BLaER1 (cell line): Measurements from ENCODE around the gene NEMP1.

Experiments
- H3K27ac ChIP-seq: shearing (Covaris generic); formaldehyde crosslinking; 2 replicates; pipeline ENCODE4 v1.8.1; 2022
- H3K27me3 ChIP-seq: shearing (Covaris generic); formaldehyde crosslinking; 2 replicates; pipeline ENCODE4 v1.8.1; 2022
- H3K36me3 ChIP-seq: shearing (Covaris generic); formaldehyde crosslinking; 2 replicates; pipeline ENCODE4 v1.8.1; 2022
- H3K4me1 ChIP-seq: shearing (Covaris generic); formaldehyde crosslinking; 2 replicates; pipeline ENCODE4 v1.8.1; 2022
- H3K4me2 ChIP-seq: shearing (Covaris generic); formaldehyde crosslinking; 2 replicates; pipeline ENCODE4 v1.8.1; 2022
- H3K4me3 ChIP-seq: shearing (Covaris generic); formaldehyde crosslinking; 2 replicates; pipeline ENCODE4 v1.8.1; 2022
- H3K9ac ChIP-seq: shearing (Covaris generic); formaldehyde crosslinking; 2 replicates; pipeline ENCODE4 v1.8.1; 2022
- H3K9me3 ChIP-seq: shearing (Covaris generic); formaldehyde crosslinking; 2 replicates; pipeline ENCODE4 v1.8.1; 2022
- H4K20me1 ChIP-seq: shearing (Covaris generic); formaldehyde crosslinking; 2 replicates; pipeline ENCODE4 v1.8.1; 2022
- Cebpa-rat ChIP-seq: shearing (Covaris generic); IDR thresholded peaks from 2 replicates; pipeline ENCODE4 v1.8.1; 2022

Gene NEMP1

GRCh38 chr12:57118711-57119271, 40.2 kb upstream of the NEMP1 start:
- H3K9me3 ChIP-seq = no peaks in the 10 kb centered on the region
- H3K4me1 ChIP-seq = peaks cover 8% of the 10 kb centered on the region; the same call in 1 of the 2 replicates
- TF ChIP-seq Cebpa-rat = no peak
- no peak overlapping the region for H3K4me3 ChIP-seq
- no peak overlapping the region for H3K9ac ChIP-seq
- no peaks in the 10 kb centered on the region for H3K36me3 ChIP-seq
- H3K27me3 ChIP-seq = no peaks in the 10 kb centered on the region
- peak overlapping the region; percentile 2; the same call in 1 of the 2 replicates for H3K4me2 ChIP-seq
- no peaks in the 10 kb centered on the region for H4K20me1 ChIP-seq
- no peak overlapping the region for H3K27ac ChIP-seq

DNA sequence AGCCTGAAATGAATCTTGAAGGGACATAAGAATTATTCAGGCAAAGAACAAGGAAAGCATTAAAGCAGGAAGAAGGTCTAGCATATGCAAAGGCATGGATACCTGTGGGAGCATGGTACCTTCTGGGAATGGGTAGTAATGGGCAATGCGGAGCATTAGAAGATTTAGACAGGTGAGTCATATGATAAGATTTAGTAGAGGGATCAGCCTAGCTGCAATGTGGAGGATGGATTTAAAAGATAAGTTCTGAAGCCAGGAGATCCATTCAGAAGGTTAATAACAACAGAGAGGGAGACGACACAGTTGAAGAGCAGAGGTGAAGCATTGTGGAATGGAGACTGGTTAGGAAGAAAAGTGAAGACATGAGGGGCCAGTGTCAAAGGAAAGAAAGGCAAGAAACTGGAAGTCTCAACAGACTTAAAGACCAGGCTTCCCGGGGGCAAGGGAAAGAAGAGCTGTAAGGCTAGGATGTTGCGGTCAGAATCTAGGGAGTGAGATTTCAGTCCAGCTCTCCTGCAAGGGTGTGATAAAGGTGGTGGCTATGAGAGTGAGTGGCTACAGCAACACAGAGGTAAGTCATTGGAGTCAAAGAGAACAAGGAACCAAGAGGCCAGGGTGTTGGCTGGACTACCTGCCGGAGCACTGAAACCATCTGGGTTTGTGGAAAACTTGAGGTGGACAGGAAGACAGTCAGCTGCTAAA, 38.1 kb upstream of the NEMP1 start:
- Histone ChIP-seq H3K4me3 (no peak overlapping the region), H3K9me3 (no peaks in the 10 kb centered on the region), H4K20me1 (no peaks in the 10 kb centered on the region), H3K27ac (no peak overlapping the region), H3K36me3 (no peaks in the 10 kb centered on the region), H3K4me1 (peaks cover 16% of the 10 kb centered on the region), H3K27me3 (no peaks in the 10 kb centered on the region), H3K9ac (no peak overlapping the region), H3K4me2 (no peak overlapping the region)
- TF ChIP-seq Cebpa-rat = no peak

GRCh38 chr12:57112492-57113294, 34.1 kb upstream of the NEMP1 start:
- Histone ChIP-seq H3K9me3 (no peaks in the 10 kb centered on the region), H3K4me1 (peaks cover 33% of the 10 kb centered on the region), H3K9ac (no peak overlapping the region), H3K27me3 (no peaks in the 10 kb centered on the region), H3K27ac (peak overlapping the region; percentile 93; the same call in 1 of the 2 replicates), H3K4me3 (peak overlapping the region; percentile 94), H3K36me3 (peaks cover 12% of the 10 kb centered on the region), H4K20me1 (peaks cover 24% of the 10 kb centered on the region), H3K4me2 (peak overlapping the region; percentile 99)
- no peak for TF ChIP-seq Cebpa-rat

DNA sequence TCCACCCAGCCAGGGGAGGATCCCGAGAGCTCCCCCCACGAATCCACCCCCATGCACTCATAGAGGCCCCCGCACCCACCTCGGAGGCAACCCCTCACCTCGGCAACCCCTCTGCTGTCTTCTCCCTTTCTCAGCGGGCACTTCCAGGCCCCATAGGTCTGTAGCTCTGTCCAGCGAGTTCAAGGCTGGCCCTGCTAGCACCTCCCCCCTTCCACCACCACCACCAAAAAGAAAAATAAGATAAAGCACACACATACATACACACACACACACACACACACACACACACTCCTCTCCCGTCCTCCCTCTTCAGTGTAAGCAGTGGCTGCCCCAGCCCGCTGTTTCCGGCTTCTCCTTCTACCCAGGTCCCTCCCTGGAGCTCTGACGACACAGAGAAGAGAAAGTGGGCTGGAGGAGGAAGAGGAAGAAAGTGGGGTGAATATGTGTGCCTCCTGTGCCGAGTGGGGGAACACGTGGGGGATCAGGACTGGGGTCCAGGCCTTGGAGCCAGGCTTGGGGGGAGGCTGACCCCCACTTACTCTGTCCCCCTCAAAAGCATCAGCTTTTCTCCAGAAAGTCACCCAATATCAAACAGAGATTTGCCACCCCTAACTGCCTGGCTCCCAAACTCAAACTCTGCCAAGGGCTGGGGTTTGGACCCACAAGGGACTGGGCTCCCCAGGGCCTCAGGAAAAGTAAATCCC, 32.6 kb upstream of the NEMP1 start, which contains the start of gene STAT6:
TSS of gene STAT6 (minus strand) at position 332 of the 704 bp plus-strand sequence. CDS start 3,084 bp downstream, outside the sequence.
- Histone ChIP-seq H3K4me2 (peak within 1 kb of the TSS; percentile 99), H3K4me3 (peak within 1 kb of the TSS; percentile 94), H3K27ac (peak within 1 kb of the TSS; percentile 93), H3K9ac (peak within 1 kb of the TSS; percentile 95), H3K36me3 (peaks cover 27% of the 10 kb centered on the region), H3K9me3 (no peaks in the 10 kb centered on the region), H3K27me3 (no peaks in the 10 kb centered on the region), H4K20me1 (peaks cover 39% of the 10 kb centered on the region), H3K4me1 (peaks cover 35% of the 10 kb centered on the region)
- no peak for TF ChIP-seq Cebpa-rat

DNA sequence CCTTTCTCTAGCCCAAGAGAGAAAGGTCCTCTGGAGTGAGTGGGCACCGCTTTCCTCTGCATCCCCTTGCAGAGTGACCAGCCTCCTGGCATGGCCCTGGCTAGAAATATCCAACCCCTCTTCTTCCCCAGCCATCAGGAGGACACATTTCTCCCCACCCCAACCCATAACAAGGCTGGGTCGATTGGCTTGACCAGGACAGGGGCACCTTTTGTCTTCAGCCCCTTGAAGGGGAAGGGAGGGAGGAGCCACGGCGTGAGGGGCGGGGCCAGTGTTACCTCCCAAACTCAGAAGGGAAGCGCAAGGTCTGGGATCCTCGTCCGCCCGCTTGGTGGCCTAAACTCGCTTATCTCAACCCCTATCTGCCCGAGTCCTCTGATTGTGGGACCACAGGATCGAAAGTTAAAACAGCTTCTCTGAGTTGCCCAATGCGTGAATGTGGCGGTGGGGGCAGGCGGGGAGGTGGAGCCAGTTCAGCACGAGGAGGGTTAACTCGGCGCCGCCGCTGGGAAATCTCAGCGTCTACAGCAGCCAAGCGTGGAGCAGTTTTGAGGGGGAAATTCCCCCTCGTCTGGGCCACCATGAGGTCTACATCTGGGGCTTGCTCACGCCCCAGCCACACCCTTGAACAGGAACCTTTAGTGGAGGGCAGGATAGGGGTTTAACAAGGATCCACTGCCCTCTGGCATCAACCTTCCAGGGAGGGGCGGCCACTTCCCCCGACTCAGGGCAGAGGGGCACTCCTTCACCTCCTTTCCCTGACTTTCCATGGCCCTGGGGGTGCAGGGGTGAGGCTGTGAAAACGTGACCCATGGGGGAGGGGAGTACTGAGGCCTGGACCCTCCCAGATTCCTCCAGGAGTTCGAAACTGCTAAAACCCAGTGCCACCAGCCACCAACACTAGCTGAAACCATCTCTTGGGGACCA, 31.8 kb upstream of the NEMP1 start:
- Histone ChIP-seq H3K36me3 (peaks cover 35% of the 10 kb centered on the region), H3K27me3 (no peaks in the 10 kb centered on the region), H4K20me1 (peaks cover 48% of the 10 kb centered on the region), H3K4me3 (peak overlapping the region; percentile 94), H3K4me2 (peak overlapping the region; percentile 99), H3K4me1 (peaks cover 35% of the 10 kb centered on the region), H3K27ac (peak overlapping the region; percentile 93), H3K9ac (peak overlapping the region; percentile 95), H3K9me3 (no peaks in the 10 kb centered on the region)
- peak; percentile 76; the same call in 1 of the 2 replicates for TF ChIP-seq Cebpa-rat

GRCh38 chr12:57109207-57110103, 30.9 kb upstream of the NEMP1 start:
- Histone ChIP-seq H3K4me2 (peak overlapping the region; percentile 99), H3K4me3 (peak overlapping the region; percentile 94), H3K9me3 (no peaks in the 10 kb centered on the region), H3K9ac (peak overlapping the region; percentile 95), H3K36me3 (peaks cover 44% of the 10 kb centered on the region), H3K27ac (peak overlapping the region; percentile 93), H4K20me1 (peaks cover 52% of the 10 kb centered on the region), H3K4me1 (peaks cover 35% of the 10 kb centered on the region), H3K27me3 (no peaks in the 10 kb centered on the region)
- no peak for TF ChIP-seq Cebpa-rat

DNA sequence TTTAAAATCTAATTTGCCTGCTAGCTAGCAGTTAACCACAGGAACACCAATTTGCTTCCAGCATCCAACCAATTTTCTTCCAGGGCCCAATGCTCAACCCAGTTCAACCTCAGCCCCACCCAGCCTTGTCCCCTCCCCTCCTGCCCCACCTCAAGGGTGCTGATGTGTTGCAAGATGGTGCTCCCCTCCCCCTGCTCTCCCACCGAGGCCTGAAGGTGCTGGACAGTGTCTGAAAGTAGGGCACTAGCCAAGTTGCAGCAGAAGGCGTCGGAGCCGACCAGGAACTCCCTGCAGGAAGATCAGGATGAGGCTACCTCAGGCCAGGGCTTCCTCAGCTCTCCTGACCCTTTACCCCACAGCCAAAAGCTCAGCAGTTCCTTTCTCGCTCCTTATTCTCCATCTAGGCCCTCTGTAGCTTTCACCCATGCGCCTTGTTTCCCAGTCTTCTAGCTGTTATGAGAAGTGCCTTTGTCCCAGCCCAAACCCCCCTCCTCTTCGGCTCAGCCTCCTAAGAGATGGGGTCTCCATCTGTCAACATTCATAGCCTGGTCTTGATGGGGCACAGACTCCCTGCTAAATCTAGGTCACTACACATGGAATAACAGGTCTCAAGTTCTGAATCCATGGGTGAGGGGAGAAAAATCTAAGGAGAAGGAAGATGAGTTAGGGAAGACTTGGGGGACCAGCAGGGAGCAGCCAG, 29.0 kb upstream of the NEMP1 start:
- H3K36me3 ChIP-seq = peaks cover 63% of the 10 kb centered on the region
- H3K9ac ChIP-seq = peak overlapping the region; percentile 38; the same call in 1 of the 2 replicates
- H3K27me3 ChIP-seq = no peaks in the 10 kb centered on the region
- H3K4me3 ChIP-seq = no peak overlapping the region
- peaks cover 52% of the 10 kb centered on the region for H4K20me1 ChIP-seq
- no peak for TF ChIP-seq Cebpa-rat
- 0 out of 2 replicates have a peak overlapping the region, but pooled peaks have one; percentile 99 for H3K4me2 ChIP-seq
- no peaks in the 10 kb centered on the region for H3K9me3 ChIP-seq
- peaks cover 32% of the 10 kb centered on the region for H3K4me1 ChIP-seq
- H3K27ac ChIP-seq = no peak overlapping the region
